ENCODE data around the gene C1orf216.
A peak's percentile ranks its signal among the peaks of the same experiment; 100 is the strongest.
"Not testable (repeated sequence)": the region's sequence is repeated elsewhere in the genome, so short reads cannot be mapped to it uniquely, and the experiment has no call there.

The C1orf216 gene

GRCh38 chr1:35706846-35707600, 11.7 kb downstream of the C1orf216 start:
- peak; percentile 33 to 55 for DNase-seq

- DNase-seq, result no peak
Observed at GRCh38 chr1:35702508-35702907, 16.2 kb downstream of the C1orf216 start.

- not testable (repeated sequence) for DNase-seq
Observed at GRCh38 chr1:35699152-35699551, 19.5 kb downstream of the C1orf216 start.

GRCh38 chr1:35692317-35692716, 26.4 kb downstream of the C1orf216 start:
- no peak for DNase-seq

GRCh38 chr1:35691571-35692220, 27.0 kb downstream of the C1orf216 start:
- no peak for DNase-seq

GRCh38 chr1:35691080-35691479, 27.6 kb downstream of the C1orf216 start:
- no peak for DNase-seq

- DNase-seq, result not testable (repeated sequence)
Observed at GRCh38 chr1:35690103-35690502, 28.6 kb downstream of the C1orf216 start.

- no peak for DNase-seq
Observed at GRCh38 chr1:35688161-35688560, 30.5 kb downstream of the C1orf216 start.

- no peak for DNase-seq
Observed at GRCh38 chr1:35683012-35683411, 35.7 kb downstream of the C1orf216 start.

GRCh38 chr1:35680271-35680670, 38.4 kb downstream of the C1orf216 start:
- DNase-seq, result no peak

- no peak for DNase-seq
Observed at GRCh38 chr1:35675773-35676172, 42.9 kb downstream of the C1orf216 start.

GRCh38 chr1:35674111-35674510, 44.6 kb downstream of the C1orf216 start:
- DNase-seq, result no peak

- no peak for DNase-seq
Observed at GRCh38 chr1:35672116-35672515, 46.6 kb downstream of the C1orf216 start.

GRCh38 chr1:35668506-35668905, 50.2 kb downstream of the C1orf216 start:
- no peak for DNase-seq

- no peak for DNase-seq
Observed at GRCh38 chr1:35666916-35667315, 51.8 kb downstream of the C1orf216 start.

- DNase-seq, result no peak
Observed at GRCh38 chr1:35666216-35666615, 52.5 kb downstream of the C1orf216 start.
